ENCODE measurements around the gene ATF6B. TPM values are rescaled to one million over a fixed set of nuclear protein-coding genes. Genes with fewer than 3 reads are reported as not detected.

ATF6B gene
- total and polyA plus RNA-seq, 2 of the 13 experiments (the other 11 are each of a cell fraction or from before 2014, with no cell fraction given) = 18.1 to 44.0 TPM

DNA sequence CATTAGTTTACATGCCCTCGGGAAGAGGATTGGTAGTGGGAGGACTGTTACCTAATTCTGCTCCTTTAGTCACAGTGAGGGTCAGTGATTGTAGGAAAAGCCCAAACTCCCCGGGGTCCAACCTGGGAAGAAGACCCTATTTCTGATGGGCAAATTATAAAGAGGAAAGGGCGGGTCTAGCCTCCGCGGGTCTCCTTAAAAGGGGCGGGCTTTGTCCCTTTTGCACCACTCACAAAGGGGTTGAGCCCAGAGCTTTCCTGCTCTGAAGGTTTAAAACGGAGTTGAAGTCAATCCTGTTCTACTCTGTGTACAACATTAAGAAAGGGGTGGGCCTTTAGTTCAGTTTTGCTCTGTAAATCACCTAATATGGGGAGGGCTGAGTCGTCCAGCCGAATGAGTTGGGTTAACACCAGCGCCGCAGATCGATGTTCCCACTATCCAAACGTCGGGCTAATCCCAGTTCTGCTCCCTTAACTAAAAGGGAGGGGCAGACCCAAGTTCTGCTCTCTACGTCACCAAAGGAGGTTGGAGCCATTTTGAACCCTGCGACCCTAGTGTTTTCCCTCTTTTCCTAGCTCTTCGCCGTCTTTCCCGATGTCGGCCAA is 49.2 kb upstream of the ATF6B start (continued):
- TF ChIP-seq, protein P1, sequence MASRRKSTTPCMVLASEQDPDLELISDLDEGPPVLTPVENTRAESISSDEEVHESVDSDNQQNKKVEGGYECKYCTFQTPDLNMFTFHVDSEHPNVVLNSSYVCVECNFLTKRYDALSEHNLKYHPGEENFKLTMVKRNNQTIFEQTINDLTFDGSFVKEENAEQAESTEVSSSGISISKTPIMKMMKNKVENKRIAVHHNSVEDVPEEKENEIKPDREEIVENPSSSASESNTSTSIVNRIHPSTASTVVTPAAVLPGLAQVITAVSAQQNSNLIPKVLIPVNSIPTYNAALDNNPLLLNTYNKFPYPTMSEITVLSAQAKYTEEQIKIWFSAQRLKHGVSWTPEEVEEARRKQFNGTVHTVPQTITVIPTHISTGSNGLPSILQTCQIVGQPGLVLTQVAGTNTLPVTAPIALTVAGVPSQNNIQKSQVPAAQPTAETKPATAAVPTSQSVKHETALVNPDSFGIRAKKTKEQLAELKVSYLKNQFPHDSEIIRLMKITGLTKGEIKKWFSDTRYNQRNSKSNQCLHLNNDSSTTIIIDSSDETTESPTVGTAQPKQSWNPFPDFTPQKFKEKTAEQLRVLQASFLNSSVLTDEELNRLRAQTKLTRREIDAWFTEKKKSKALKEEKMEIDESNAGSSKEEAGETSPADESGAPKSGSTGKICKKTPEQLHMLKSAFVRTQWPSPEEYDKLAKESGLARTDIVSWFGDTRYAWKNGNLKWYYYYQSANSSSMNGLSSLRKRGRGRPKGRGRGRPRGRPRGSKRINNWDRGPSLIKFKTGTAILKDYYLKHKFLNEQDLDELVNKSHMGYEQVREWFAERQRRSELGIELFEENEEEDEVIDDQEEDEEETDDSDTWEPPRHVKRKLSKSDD (CRISPR knock-in tag; IDR thresholded peaks at IDR 0.05; ENCODE audit: low read depth) = peak; percentile 80; the same call in 1 of the 2 replicates
- TF ChIP-seq HNRNPL (IDR thresholded peaks at IDR 0.05; ENCODE audit: low read depth, low read length) (no peak), RFX3 (CRISPR knock-in tag; IDR thresholded peaks at IDR 0.05) (no peak), SCMH1 (CRISPR knock-in tag; IDR thresholded peaks at IDR 0.05; ENCODE audit: borderline replicate concordance) (no peak), ZKSCAN1 (IDR thresholded peaks at IDR 0.05; ENCODE audit: low read length) (no peak), ZNF205 (CRISPR knock-in tag; IDR thresholded peaks at IDR 0.05) (no peak), MZF1 (CRISPR knock-in tag; IDR thresholded peaks at IDR 0.05; ENCODE audit: borderline replicate concordance) (peak; percentile 71; the same call in 1 of the 2 replicates), ASH2L (IDR thresholded peaks at IDR 0.05; ENCODE audit: insufficient read length, low read depth, low read length) (peak; percentile 5), PAWR (CRISPR knock-in tag; IDR thresholded peaks at IDR 0.05; ENCODE audit: borderline replicate concordance) (no peak), NBN (conservative IDR thresholded peaks at IDR 0.05) (no peak), ZNF7 (CRISPR knock-in tag; IDR thresholded peaks at IDR 0.05) (no peak), ZNF572 (CRISPR knock-in tag; IDR thresholded peaks at IDR 0.05) (no peak; the same call in 1 of the 2 replicates), SOX13 (IDR thresholded peaks at IDR 0.05) (no peak), SOX13 (CRISPR knock-in tag; conservative IDR thresholded peaks at IDR 0.05 in 1 of 2, IDR thresholded peaks at IDR 0.05 in 1 of 2) (0 out of 4 replicates have a peak, but pooled peaks of 1 of the 2 experiments have one; percentile 14), SRSF9 (IDR thresholded peaks at IDR 0.05; ENCODE audit: borderline replicate concordance, insufficient read depth, low read depth, low read length, poor library complexity, severe bottlenecking) (no peak), MEIS1 (CRISPR knock-in tag; IDR thresholded peaks at IDR 0.05; ENCODE audit: borderline replicate concordance) (no peak; the same call in 1 of the 2 replicates), ZNF570 (CRISPR knock-in tag; IDR thresholded peaks at IDR 0.05; ENCODE audit: borderline replicate concordance) (no peak), ZEB1 (IDR thresholded peaks at IDR 0.05; ENCODE audit: insufficient replicate concordance, low read depth) (peak; percentile 78)
- TF ChIP-seq, protein P2, sequence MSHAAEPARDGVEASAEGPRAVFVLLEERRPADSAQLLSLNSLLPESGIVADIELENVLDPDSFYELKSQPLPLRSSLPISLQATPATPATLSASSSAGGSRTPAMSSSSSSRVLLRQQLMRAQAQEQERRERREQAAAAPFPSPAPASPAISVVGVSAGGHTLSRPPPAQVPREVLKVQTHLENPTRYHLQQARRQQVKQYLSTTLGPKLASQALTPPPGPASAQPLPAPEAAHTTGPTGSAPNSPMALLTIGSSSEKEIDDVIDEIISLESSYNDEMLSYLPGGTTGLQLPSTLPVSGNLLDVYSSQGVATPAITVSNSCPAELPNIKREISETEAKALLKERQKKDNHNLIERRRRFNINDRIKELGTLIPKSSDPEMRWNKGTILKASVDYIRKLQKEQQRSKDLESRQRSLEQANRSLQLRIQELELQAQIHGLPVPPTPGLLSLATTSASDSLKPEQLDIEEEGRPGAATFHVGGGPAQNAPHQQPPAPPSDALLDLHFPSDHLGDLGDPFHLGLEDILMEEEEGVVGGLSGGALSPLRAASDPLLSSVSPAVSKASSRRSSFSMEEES (CRISPR knock-in tag; IDR thresholded peaks at IDR 0.05) = no peak; the same call in 1 of the 2 replicates
- TF ChIP-seq, protein P3, sequence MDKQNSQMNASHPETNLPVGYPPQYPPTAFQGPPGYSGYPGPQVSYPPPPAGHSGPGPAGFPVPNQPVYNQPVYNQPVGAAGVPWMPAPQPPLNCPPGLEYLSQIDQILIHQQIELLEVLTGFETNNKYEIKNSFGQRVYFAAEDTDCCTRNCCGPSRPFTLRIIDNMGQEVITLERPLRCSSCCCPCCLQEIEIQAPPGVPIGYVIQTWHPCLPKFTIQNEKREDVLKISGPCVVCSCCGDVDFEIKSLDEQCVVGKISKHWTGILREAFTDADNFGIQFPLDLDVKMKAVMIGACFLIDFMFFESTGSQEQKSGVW (CRISPR knock-in tag; IDR thresholded peaks at IDR 0.05; ENCODE audit: borderline replicate concordance) = no peak
- TF ChIP-seq, protein P4, sequence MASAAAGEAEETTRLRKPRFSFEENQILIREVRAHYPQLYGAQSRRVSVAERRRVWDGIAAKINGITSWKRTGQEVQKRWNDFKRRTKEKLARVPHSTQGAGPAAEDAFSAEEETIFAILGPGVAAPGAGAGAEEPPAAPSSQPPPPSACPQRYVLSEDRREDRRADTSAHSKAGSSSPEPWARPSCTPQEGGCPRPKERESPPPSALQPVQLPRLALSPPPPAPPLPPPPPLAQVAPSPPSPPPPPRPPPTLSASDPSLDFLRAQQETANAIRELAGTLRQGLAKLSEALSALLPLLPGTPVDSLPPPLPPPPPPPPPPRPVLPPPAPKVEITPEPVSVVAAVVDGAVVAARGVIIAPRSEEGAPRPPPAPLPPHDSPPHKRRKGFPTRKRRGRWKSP (CRISPR knock-in tag; IDR thresholded peaks at IDR 0.05) = no peak
- TF ChIP-seq, protein P5, sequence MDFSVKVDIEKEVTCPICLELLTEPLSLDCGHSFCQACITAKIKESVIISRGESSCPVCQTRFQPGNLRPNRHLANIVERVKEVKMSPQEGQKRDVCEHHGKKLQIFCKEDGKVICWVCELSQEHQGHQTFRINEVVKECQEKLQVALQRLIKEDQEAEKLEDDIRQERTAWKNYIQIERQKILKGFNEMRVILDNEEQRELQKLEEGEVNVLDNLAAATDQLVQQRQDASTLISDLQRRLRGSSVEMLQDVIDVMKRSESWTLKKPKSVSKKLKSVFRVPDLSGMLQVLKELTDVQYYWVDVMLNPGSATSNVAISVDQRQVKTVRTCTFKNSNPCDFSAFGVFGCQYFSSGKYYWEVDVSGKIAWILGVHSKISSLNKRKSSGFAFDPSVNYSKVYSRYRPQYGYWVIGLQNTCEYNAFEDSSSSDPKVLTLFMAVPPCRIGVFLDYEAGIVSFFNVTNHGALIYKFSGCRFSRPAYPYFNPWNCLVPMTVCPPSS (IDR thresholded peaks at IDR 0.05) = no peak

Measured in HepG2 (cell line).